Coronary artery (tissue), 2 donors: ENCODE data around the gene APC2.
"Not testable (repeated sequence)": the region's sequence is repeated elsewhere in the genome, so short reads cannot be mapped to it uniquely, and the experiment has no call there.

Experiments used
- DNase-seq: peaks from one replicate; pipeline ENCODE4 v3.0.0-alpha.2; 2017; ENCODE audit warnings: low spot score
- H3K27ac ChIP-seq, 2 donors: fragments of 200-600 bp; sonication (generic); one replicate each; pipeline ENCODE4 v1.5.1; 2016 to 2019
- H3K4me3 ChIP-seq: fragments of 200-600 bp; sonication (generic); 2 replicates; pipeline ENCODE4 v1.5.1; 2016; ENCODE audit warnings: mild to moderate bottlenecking, moderate library complexity
- CTCF ChIP-seq: fragments of 200-600 bp; sonication (generic); IDR thresholded peaks from one replicate; pipeline ENCODE4 v1.5.1; 2019; ENCODE audit warnings: antibody characterized with exemption

Gene APC2

GRCh38 chr19:1492474-1493006 is 42.6 kb downstream of the APC2 start:
- no peak for DNase-seq
- no peak for TF ChIP-seq CTCF
- H3K27ac ChIP-seq = no peak overlapping the region
- no peak overlapping the region for H3K4me3 ChIP-seq

GRCh38 chr19:1494115-1494815 is 44.3 kb downstream of the APC2 start:
- no peak overlapping the region for H3K27ac ChIP-seq
- H3K4me3 ChIP-seq = no peak overlapping the region
- no peak for TF ChIP-seq CTCF
- no peak for DNase-seq

GRCh38 chr19:1495051-1495798 is 45.3 kb downstream of the APC2 start:
- H3K27ac ChIP-seq = no peak overlapping the region
- DNase-seq = no peak
- TF ChIP-seq CTCF = no peak
- no peak overlapping the region for H3K4me3 ChIP-seq

GRCh38 chr19:1495799-1496713 is 46.1 kb downstream of the APC2 start:
- no peak for DNase-seq
- no peak for TF ChIP-seq CTCF
- H3K27ac ChIP-seq = no peak overlapping the region
- no peak overlapping the region for H3K4me3 ChIP-seq

GRCh38 chr19:1496714-1497577 is 47.0 kb downstream of the APC2 start:
- TF ChIP-seq CTCF = no peak
- no peak overlapping the region for H3K27ac ChIP-seq
- no peak for DNase-seq
- H3K4me3 ChIP-seq = no peak overlapping the region

- no peak for TF ChIP-seq CTCF
- DNase-seq = no peak
- no peak overlapping the region for H3K4me3 ChIP-seq
- H3K27ac ChIP-seq = no peak overlapping the region
These were observed 47.8 kb downstream of the APC2 start for GRCh38 chr19:1497578-1498235.

- not testable (repeated sequence) for DNase-seq, H3K27ac ChIP-seq, H3K4me3 ChIP-seq
These were observed 49.3 kb downstream of the APC2 start for GRCh38 chr19:1499231-1499630.
